Adipose tissue (tissue), 3 donors: Measurements from ENCODE around the gene GHRH. TPM values are rescaled to one million over a fixed set of nuclear protein-coding genes. Genes with fewer than 3 reads are reported as not detected.

Experiments used
- polyA plus RNA-seq, 3 donors: library from polyadenylated mRNA; stranded (reverse); fragments of 200-250 nt; gene quantifications; one replicate each; pipeline ENCODE4 v1.2.3, GENCODE V29; 2013
- donor health status: healthy with polysubstance abuse.
- donor health status: Bipolar disorder and iron deficiency.
- donor health status: healthy.

GHRH gene
- polyA plus RNA-seq, 3 donors, result not detected

Other genes starting within 250 kb of the GHRH start
- 1 to 10 TPM; 1.2 to 1.9 (median 1.3) TPM for gene RBL1, start 165.8 kb downstream of the GHRH start, polyA plus RNA-seq
- gene RPN2, start 82.5 kb downstream of the GHRH start, polyA plus RNA-seq, result 100 to 1,000 TPM in 1 of 3 donors, 10 to 100 TPM in 2; 58.0 to 135 (median 79.1) TPM
- 1 to 10 TPM in 2 of 3 donors, under 1 TPM in 1; 0.35 to 5.5 (median 3.6) TPM for gene MROH8, start 82.3 kb downstream of the GHRH start, polyA plus RNA-seq
- gene MANBAL, start 27.8 kb upstream of the GHRH start, polyA plus RNA-seq, result 10 to 100 TPM; 35.8 to 63.2 (median 43.6) TPM
- gene SRC, start 84.3 kb upstream of the GHRH start, polyA plus RNA-seq, result 10 to 100 TPM; 13.5 to 25.7 (median 13.6) TPM